Smooth muscle cell (in vitro differentiated cells): ENCODE results near the gene IMP4. TPM values are rescaled to one million over a fixed set of nuclear protein-coding genes. Genes with fewer than 3 reads are reported as not detected.

Experiments used
- DNase-seq: peaks from one replicate; lab custom pipeline; 2025; ENCODE audit not compliant: unreplicated experiment; lab: John Stamatoyannopoulos, UW
- H2AFZ ChIP-seq: fragments of 200-600 bp; sonication (generic); 2 replicates; pipeline ENCODE4 v1.6.0; 2016; ENCODE audit warnings: antibody characterized with exemption, low read depth, mild to moderate bottlenecking
- H3F3A ChIP-seq: fragments of 200-600 bp; sonication (generic); 2 replicates; pipeline ENCODE4 v1.6.0; 2017; ENCODE audit warnings: antibody characterized with exemption, low read depth
- H3K27ac ChIP-seq: fragments of 200-600 bp; sonication (generic); 2 replicates; pipeline ENCODE4 v1.5.1; 2016; ENCODE audit warnings: low read depth, mild to moderate bottlenecking
- H3K27me3 ChIP-seq: fragments of 200-600 bp; sonication (generic); 2 replicates; pipeline ENCODE4 v1.6.1; 2016; ENCODE audit warnings: low read depth, mild to moderate bottlenecking
- H3K36me3 ChIP-seq: fragments of 200-600 bp; sonication (generic); 2 replicates; pipeline ENCODE4 v1.5.1; 2016; ENCODE audit warnings: low read depth
- H3K4me1 ChIP-seq: fragments of 200-600 bp; sonication (generic); 2 replicates; pipeline ENCODE4 v1.5.1; 2016; ENCODE audit warnings: low read depth
- H3K4me2 ChIP-seq: fragments of 200-600 bp; sonication (generic); 2 replicates; pipeline ENCODE4 v1.6.0; 2016; ENCODE audit warnings: mild to moderate bottlenecking
- H3K4me3 ChIP-seq: fragments of 200-600 bp; sonication (generic); 2 replicates; pipeline ENCODE4 v1.5.1; 2016; ENCODE audit warnings: mild to moderate bottlenecking
- H3K79me2 ChIP-seq: fragments of 200-600 bp; sonication (generic); 2 replicates; pipeline ENCODE4 v1.6.0; 2016; ENCODE audit warnings: low read depth, mild to moderate bottlenecking
- H3K9ac ChIP-seq: fragments of 200-600 bp; sonication (generic); 2 replicates; pipeline ENCODE4 v1.6.0; 2016; ENCODE audit warnings: low read depth
- H3K9me3 ChIP-seq: fragments of 200-600 bp; sonication (generic); replicated peaks from 2 replicates; pipeline ENCODE4 v1.5.1; 2016; ENCODE audit warnings: low read depth
- H4K20me1 ChIP-seq: fragments of 200-600 bp; sonication (generic); 2 replicates; pipeline ENCODE4 v1.6.0; 2016; ENCODE audit warnings: low read depth
- CTCF ChIP-seq: fragments of 200-600 bp; sonication (generic); IDR thresholded peaks from 2 replicates; pipeline ENCODE4 v1.5.1; 2017; ENCODE audit warnings: borderline replicate concordance, mild to moderate bottlenecking, antibody characterized with exemption; ENCODE audit not compliant: insufficient read depth, poor library complexity, severe bottlenecking
- WGBS: methylation state at CpG from one replicate; pipeline ENCODE4 v1.1.7; 2016; ENCODE audit warnings: low lambda C conversion rate; 5-methylcytosine and 5-hydroxymethylcytosine counted together
- polyA plus RNA-seq: library from polyadenylated mRNA; unstranded; fragments of >200 nt; fragmentation: Nextera tagmentation; extraction: Ambion mirVana; gene quantifications from 2 replicates; pipeline ENCODE4 v1.2.1, GENCODE V29; 2016
- total RNA-seq: library from RNA; depleted of rRNA; stranded (reverse); fragments of >200 nt; gene quantifications from 2 replicates; pipeline ENCODE4 v1.2.3, GENCODE V29; 2014

Gene IMP4
- total and polyA plus RNA-seq, 2 experiments from 2014 or later, result 59.3 to 75.0 TPM

- Histone ChIP-seq H3K9me3 (no peaks in the 10 kb centered on the region), H3K9ac (no peak overlapping the region), H3K4me3 (no peak overlapping the region), H3K36me3 (no peaks in the 10 kb centered on the region), H3K79me2 (no peaks in the 10 kb centered on the region), H3K4me2 (no peak overlapping the region), H3K27ac (no peak overlapping the region), H4K20me1 (no peaks in the 10 kb centered on the region), H2AFZ (no peak overlapping the region), H3K27me3 (peaks cover 36% of the 10 kb centered on the region), H3F3A (no peaks in the 10 kb centered on the region), H3K4me1 (no peaks in the 10 kb centered on the region)
- no peak for TF ChIP-seq CTCF
- DNase-seq, result no peak
Observed at GRCh38 chr2:130310881-130311280, 31.8 kb upstream of the IMP4 start.

GRCh38 chr2:130313812-130314334 is 28.8 kb upstream of the IMP4 start:
- Histone ChIP-seq H3F3A (no peaks in the 10 kb centered on the region), H3K4me1 (no peaks in the 10 kb centered on the region), H3K9me3 (no peaks in the 10 kb centered on the region), H4K20me1 (no peaks in the 10 kb centered on the region), H2AFZ (no peak overlapping the region), H3K4me3 (no peak overlapping the region), H3K27ac (no peak overlapping the region), H3K79me2 (no peaks in the 10 kb centered on the region), H3K36me3 (no peaks in the 10 kb centered on the region), H3K4me2 (no peak overlapping the region), H3K27me3 (peaks cover 31% of the 10 kb centered on the region), H3K9ac (no peak overlapping the region)
- DNase-seq, result no peak
- 89% methylated on average over 12 of the region's 12 CpGs for WGBS
- TF ChIP-seq CTCF, result no peak

GRCh38 chr2:130314377-130314776 is 28.3 kb upstream of the IMP4 start:
- no peaks in the 10 kb centered on the region for H4K20me1 ChIP-seq
- H3K27me3 ChIP-seq, result peaks cover 26% of the 10 kb centered on the region
- H2AFZ ChIP-seq, result no peak overlapping the region
- H3K9me3 ChIP-seq, result no peaks in the 10 kb centered on the region
- H3F3A ChIP-seq, result no peaks in the 10 kb centered on the region
- no peaks in the 10 kb centered on the region for H3K36me3 ChIP-seq
- no peaks in the 10 kb centered on the region for H3K79me2 ChIP-seq
- H3K4me3 ChIP-seq, result no peak overlapping the region
- TF ChIP-seq CTCF, result no peak
- H3K4me2 ChIP-seq, result no peak overlapping the region
- no peak overlapping the region for H3K27ac ChIP-seq
- H3K4me1 ChIP-seq, result no peaks in the 10 kb centered on the region
- no peak overlapping the region for H3K9ac ChIP-seq
- WGBS, result 95% methylated on average over 3 of the region's 3 CpGs
- no peak for DNase-seq

- Histone ChIP-seq H3K4me2 (no peak overlapping the region), H3K79me2 (no peaks in the 10 kb centered on the region), H3K36me3 (no peaks in the 10 kb centered on the region), H3F3A (no peaks in the 10 kb centered on the region), H3K9me3 (no peaks in the 10 kb centered on the region), H3K9ac (no peak overlapping the region), H3K27me3 (peaks cover 10% of the 10 kb centered on the region), H3K4me1 (no peaks in the 10 kb centered on the region), H3K4me3 (no peak overlapping the region), H3K27ac (no peak overlapping the region), H4K20me1 (no peaks in the 10 kb centered on the region), H2AFZ (no peak overlapping the region)
- TF ChIP-seq CTCF, result no peak
- no peak for DNase-seq
- whole genome bisulfite sequencing, result 48% methylated on average over 1 of the region's 1 CpG
Observed at GRCh38 chr2:130316596-130316995, 26.1 kb upstream of the IMP4 start.
